Stomach smooth muscle (tissue), 2 donors: ENCODE measurements around the gene ATP6V0C.

Experiments used
- H3K27ac ChIP-seq: one replicate; pipeline ENCODE4 v1.7.0; 2013; ENCODE audit warnings: mild to moderate bottlenecking, low read length, inconsistent platforms
- H3K27me3 ChIP-seq, 2 donors: one replicate each; pipeline ENCODE4 v1.7.0; 2013; ENCODE audit warnings: low read length in 2 of 2; ENCODE audit not compliant: insufficient read depth in 2 of 2, control insufficient read depth in 1 of 2
- H3K36me3 ChIP-seq, 2 donors: one replicate each; pipeline ENCODE4 v1.7.0; 2013; ENCODE audit warnings: low read length in 2 of 2; ENCODE audit not compliant: control insufficient read depth in 2 of 2, insufficient read depth in 2 of 2
- H3K4me1 ChIP-seq: one replicate; pipeline ENCODE4 v1.7.0; 2013; ENCODE audit warnings: low read length; ENCODE audit not compliant: control insufficient read depth, insufficient read depth
- H3K4me3 ChIP-seq, 2 donors: one replicate each; pipeline ENCODE4 v1.7.0; 2013; ENCODE audit warnings: low read length in 2 of 2
- H3K9ac ChIP-seq, 2 donors: one replicate each; pipeline ENCODE4 v1.7.0; 2013; ENCODE audit warnings: low read length in 2 of 2, mild to moderate bottlenecking in 1 of 2
- H3K9me3 ChIP-seq, 2 donors: one replicate each; pipeline ENCODE4 v1.7.0; 2013; ENCODE audit warnings: low read length in 2 of 2; ENCODE audit not compliant: control insufficient read depth in 2 of 2
- donor health status: healthy.
- donor health status: Pancreatic carcinoma.

Gene ATP6V0C

DNA sequence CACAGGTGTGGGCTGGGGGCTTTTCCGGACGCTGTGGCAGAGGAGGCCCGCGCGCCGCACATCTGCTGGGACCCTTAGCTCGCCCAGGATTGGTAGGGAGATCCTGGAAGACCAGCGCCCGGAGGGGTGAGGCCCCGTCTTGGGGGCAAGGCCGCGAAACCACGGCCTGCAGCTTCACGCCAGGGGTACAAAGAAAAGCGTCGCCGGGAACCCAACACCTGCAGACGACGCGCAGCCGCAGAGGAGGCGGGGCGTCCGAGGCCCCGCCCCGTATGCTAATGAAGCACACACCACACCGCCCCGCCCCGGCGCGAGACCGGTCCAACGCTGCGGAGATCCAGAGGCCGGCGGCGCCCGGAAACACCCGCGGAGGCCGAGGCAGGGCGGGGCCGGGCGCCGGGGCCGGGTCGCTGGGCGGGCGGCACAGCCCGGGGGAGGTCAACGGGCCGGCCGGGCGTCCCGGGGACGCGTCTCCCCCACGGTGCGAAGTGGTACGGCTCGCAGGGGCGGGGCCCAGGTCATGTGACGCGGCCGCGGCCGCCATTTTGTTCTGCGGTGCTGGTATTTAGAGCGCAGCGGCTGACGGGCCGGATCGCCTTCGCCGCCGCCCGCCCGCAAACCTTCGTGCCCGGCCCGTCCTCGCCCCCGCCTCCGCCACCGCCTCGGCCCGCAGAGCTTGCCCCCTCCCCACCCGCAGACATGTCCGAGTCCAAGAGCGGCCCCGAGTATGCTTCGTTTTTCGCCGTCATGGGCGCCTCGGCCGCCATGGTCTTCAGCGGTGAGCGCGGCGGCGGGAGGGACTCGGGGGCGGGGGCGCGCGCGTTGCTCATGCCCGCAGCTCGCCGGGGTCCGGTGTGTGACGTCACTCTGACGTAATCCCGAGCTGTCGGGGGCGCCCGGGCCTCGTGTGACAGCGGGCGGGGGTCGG lies at the start of gene ATP6V0C:
Gene ATP6V0C (plus strand): TSS at position 548 of the 928 bp plus-strand sequence. CDS start 152 bp downstream, at position 700.
- H3K9ac ChIP-seq: peak within 1 kb of the TSS; percentile 82 to 92
- no peaks in the 10 kb centered on the region for H3K27me3 ChIP-seq
- peaks cover 62% of the 10 kb centered on the region for H3K4me1 ChIP-seq
- peak within 1 kb of the TSS; percentile 91 for H3K27ac ChIP-seq
- H3K9me3 ChIP-seq: no peaks in the 10 kb centered on the region
- H3K36me3 ChIP-seq: no peaks in the 10 kb centered on the region
- peak within 1 kb of the TSS; percentile 92 to 94 for H3K4me3 ChIP-seq

DNA sequence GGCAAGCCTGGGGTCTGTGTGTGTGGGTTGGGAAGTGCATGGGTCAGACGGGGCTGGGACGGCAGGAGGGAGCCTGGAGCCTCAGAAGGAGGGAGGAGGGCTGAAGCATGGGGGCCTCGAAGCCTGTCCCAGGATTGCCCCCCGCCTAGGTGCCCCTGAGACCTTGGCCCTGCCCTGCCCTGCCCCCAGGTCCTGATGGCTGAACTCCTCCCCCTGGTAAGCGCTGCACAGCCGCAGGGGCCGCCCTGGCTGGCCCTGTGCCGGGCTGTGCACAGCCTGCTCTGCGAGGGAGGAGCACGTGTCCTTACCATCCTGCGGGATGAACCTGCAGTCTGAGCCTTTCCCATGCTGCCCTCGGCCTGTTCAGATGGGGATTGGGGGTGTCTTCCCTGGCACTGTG lies 49.4 kb upstream of the ATP6V0C start:
- Histone ChIP-seq H3K4me3 (no peak overlapping the region), H3K9ac (no peak overlapping the region), H3K27me3 (peaks cover 3 to 4% of the 10 kb centered on the region in 2 donors), H3K27ac (no peak overlapping the region), H3K4me1 (peaks cover 30% of the 10 kb centered on the region), H3K36me3 (no peaks in the 10 kb centered on the region), H3K9me3 (no peaks in the 10 kb centered on the region)

DNA sequence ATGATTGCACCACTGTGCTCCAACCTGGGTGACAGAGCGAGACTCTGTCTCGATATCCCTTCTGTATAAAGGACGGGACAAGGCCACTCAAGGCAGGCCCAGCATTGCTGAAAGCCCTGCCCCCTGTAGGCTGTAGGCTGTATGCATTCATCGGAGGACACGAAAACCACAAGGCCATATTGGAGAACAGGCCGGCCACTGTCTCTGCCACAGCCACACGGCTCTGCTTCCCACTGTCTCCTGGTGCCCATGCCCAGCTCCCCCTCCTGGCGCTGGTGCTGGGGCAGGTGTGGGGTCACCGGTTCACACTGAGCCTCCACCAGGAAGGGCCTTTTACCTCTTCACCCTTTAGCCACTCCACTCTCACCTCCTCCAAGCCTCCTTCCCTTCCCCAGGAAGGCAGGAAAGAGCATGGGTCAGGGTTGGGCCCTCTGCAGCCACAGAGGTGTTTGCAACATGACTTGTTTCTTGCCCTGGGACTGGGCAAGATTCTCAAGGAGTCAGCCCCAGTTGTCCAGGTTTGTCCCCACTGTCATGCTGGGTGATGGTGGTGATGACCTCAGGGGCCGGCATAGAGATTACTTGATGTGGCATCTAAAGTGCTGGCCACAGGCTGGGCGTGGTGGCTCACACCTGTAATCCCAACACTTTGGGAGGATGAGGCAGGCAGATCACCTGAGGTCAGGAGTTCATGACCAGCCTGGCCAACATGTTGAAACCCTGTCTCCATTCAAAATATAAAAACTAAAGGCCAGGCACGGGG lies 47.9 kb upstream of the ATP6V0C start:
- no peak overlapping the region for H3K4me3 ChIP-seq
- no peaks in the 10 kb centered on the region for H3K36me3 ChIP-seq
- no peak overlapping the region for H3K27ac ChIP-seq
- no peak overlapping the region for H3K9ac ChIP-seq
- peaks cover 17 to 19% of the 10 kb centered on the region in 2 donors for H3K27me3 ChIP-seq
- H3K4me1 ChIP-seq: peaks cover 26% of the 10 kb centered on the region
- no peaks in the 10 kb centered on the region for H3K9me3 ChIP-seq

DNA sequence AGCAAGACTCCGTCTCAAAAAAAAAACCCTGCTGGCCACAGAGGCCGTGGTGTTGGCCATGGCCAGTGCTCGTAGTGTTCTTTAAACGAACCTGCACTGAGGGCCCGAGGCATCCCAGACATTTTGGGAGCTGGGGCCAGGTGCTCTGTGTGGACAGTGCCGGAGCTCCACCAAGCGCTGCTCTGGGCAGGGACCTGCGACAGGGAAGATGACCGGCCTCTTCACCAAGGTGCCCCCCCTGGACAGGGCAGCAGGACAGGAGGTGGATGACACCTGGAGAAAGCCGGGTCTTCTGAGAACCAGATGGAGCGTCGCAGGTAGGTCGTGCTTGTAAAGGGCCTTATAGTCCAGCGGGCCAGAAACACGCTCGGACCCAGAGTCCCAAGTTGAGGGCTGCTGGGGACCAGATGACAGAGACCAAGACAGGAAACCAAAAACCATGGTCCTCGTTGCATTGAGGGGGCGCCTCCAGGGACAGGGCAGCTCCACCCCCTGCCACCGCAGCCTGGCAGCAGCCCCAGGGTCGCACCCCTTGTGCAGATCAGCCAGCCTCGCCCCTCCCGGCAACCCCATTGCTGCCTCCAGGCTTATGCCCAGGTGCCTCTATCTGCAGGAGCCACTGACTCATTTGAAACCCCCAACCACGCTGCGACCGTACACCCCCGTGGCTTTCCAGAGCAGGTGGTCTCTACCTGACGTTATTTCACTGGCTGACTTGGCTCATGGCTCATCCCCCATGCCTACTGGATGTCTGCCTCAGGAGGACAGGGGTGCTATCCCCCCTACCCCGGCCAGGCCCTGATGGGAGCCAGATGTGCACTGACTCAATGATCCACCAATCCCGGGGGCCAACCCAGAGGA lies 46.9 kb upstream of the ATP6V0C start:
- Histone ChIP-seq H3K9ac (no peak overlapping the region), H3K4me1 (peaks cover 37% of the 10 kb centered on the region), H3K4me3 (peak overlapping the region; percentile 43 to 73), H3K36me3 (no peaks in the 10 kb centered on the region), H3K27me3 (peaks cover 17 to 28% of the 10 kb centered on the region in 2 donors), H3K27ac (no peak overlapping the region), H3K9me3 (no peaks in the 10 kb centered on the region)

DNA sequence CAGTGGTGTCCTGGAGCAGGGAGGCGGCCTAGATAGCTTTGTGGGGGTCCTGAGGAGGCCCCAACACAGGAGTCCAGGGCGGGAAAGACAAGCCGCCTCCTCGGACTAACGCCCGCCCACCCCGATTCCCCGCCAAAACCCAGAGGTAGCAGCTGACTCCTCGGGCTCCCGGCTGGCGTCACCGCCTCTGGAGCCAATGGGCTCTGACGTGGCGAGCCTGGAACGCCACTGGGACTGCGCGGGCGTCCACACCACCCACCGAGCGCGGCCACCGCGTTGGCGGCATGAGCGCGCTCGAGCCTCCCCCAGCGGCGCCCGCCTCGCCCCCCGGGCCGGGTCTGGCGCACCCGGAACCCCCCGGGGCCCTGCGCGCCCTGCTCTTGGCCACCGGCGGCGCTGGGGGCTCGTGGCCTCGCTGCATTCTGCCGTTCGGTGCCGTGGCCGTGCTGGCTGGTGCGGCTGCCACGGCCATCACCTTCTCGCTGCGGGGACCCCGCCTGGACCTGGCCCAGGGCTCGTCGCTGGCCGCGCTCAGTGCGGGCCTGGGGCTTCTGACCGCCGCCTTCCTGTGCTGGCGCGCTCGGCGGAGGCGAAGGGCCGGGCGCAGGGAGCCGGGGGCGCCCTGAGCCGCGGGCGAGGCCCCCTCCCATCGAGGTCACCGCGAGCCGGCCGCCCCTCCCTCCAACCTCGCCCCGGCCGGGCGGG lies 46.1 kb upstream of the ATP6V0C start:
- H3K27me3 ChIP-seq: peaks cover 24 to 35% of the 10 kb centered on the region in 2 donors
- H3K27ac ChIP-seq: no peak overlapping the region
- no peaks in the 10 kb centered on the region for H3K36me3 ChIP-seq
- no peaks in the 10 kb centered on the region for H3K9me3 ChIP-seq
- H3K9ac ChIP-seq: peak overlapping the region in 1 of 2 donors; percentile 44
- peaks cover 42% of the 10 kb centered on the region for H3K4me1 ChIP-seq
- peak overlapping the region; percentile 62 to 73 for H3K4me3 ChIP-seq

DNA sequence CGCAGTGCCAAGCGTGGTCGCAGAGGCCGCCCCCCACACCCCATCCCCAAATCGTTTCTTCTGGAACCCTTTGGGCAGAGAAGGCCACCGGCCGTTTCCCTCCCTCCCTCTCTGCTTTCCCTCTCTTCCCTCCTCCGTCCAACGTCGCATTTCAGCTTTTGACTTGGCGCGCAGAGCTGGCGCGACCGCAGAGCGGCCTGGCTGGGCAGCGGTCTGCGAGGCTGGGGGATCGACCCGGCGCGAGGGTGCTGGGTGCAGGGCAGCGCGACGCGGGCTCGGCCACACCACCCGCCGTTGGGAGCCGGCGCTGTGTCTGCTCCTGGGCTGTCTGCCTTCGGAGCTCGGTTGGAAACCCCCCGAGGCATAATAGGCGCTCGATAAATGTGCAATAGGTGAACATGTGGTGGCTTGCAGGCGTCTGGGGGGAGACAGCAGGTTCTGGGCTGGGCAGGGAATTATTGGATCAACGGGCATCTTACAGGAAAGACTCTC lies 45.5 kb upstream of the ATP6V0C start:
- peak overlapping the region in 1 of 2 donors; percentile 44 for H3K9ac ChIP-seq
- no peaks in the 10 kb centered on the region for H3K9me3 ChIP-seq
- H3K4me3 ChIP-seq: peak overlapping the region; percentile 62 to 73
- peaks cover 44% of the 10 kb centered on the region for H3K4me1 ChIP-seq
- H3K27me3 ChIP-seq: peaks cover 28 to 41% of the 10 kb centered on the region in 2 donors
- no peaks in the 10 kb centered on the region for H3K36me3 ChIP-seq
- no peak overlapping the region for H3K27ac ChIP-seq

DNA sequence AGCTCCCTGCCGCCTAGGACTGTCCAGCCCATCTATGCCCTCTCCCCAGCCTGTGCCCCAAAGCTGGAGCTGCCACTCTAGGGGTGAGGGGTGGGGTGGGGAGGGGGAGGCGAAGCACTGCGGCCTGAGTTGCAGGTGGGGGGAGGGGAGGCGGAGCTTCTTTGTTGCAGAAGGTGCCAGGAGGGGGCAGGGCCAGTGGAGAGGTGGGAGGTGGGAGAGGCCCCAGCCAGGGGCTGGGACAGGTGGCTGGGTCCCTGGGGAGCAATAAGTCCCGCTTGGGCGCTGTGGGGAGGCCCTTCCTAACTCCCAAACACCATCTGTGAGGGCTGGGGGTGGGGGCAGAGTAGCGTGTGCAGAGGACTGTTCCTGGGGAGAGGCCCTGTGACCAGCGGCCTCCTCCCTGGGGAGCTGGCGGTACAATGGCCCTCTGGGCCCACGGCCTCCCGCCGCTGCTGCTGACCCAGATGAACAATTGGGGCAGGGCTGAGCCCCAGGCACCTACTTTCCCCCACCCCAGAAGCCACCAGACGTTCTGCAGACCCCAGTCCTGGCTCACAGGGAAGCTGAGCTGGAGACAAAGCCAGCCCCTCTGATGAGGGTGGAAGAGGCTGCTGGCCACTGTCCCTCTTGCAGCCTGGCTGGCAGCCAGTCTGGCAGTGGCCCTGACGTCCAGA lies 44.9 kb upstream of the ATP6V0C start:
- Histone ChIP-seq H3K9ac (no peak overlapping the region), H3K9me3 (no peaks in the 10 kb centered on the region), H3K4me3 (peak overlapping the region in 1 of 2 donors; percentile 73), H3K27ac (no peak overlapping the region), H3K27me3 (peaks cover 28 to 41% of the 10 kb centered on the region in 2 donors), H3K4me1 (peaks cover 49% of the 10 kb centered on the region), H3K36me3 (no peaks in the 10 kb centered on the region)

DNA sequence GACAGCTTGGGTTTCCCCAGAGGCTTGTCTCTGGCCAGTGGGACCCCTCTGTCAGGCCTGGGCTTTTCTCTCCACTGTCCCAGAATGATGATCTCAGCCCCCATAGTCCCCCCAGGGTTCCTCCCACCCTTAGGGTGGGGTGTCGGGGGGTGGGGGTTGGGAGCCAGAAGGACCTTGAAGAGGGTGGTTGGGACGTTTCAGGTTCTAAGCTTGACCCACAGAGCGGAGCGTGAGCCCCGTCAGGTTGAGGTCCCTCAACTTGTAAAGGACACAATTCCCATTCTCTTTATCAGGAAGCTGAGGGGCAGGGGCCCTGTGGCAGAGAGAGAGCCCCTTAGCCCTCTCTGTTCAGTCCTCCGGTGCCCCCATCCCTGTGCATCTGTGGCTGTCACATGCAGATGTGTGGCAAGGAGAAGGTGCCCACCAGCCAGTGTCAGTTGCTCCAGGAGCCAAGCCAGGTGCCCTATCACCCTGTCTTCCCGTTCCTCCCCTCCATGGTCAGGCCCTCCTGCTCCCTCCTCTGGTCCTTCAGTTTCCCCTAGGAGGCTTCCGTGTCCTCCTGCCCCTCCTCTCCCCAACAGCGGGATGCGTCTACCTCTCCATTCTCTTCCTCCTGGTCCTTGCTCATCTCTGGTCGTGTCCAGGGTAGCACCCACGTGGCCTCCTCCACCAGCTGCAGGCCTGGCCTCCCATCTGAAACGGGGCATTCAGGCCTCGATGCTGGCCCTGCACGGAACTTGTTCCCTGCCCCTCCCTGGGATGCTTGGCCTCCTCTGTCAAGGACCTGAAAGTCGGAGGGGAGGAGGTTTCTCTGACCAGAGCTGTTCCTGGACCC lies 44.1 kb upstream of the ATP6V0C start:
- no peak overlapping the region for H3K27ac ChIP-seq
- no peaks in the 10 kb centered on the region for H3K36me3 ChIP-seq
- no peak overlapping the region for H3K4me3 ChIP-seq
- H3K9me3 ChIP-seq: no peaks in the 10 kb centered on the region
- H3K27me3 ChIP-seq: peaks cover 28 to 41% of the 10 kb centered on the region in 2 donors
- H3K4me1 ChIP-seq: peaks cover 56% of the 10 kb centered on the region
- no peak overlapping the region for H3K9ac ChIP-seq

DNA sequence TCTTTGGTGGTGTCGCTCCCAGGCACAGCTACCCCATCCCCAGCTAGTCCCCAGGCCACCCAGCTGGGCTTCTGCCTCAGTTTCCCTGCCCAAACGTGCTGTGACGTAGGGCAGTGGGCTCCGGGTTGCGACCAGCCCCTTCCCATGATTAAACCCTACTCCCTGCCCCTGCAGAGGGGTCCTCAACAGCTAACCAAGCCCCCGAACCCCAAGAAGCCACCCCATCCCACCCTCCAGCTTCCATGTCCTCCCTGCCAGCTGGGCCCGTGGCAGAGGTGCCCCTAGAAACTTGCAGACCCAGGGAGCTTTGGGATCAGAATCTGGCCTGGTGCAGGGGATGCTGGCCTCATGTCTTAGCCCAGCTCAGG lies 43.5 kb upstream of the ATP6V0C start:
- Histone ChIP-seq H3K4me1 (peaks cover 58% of the 10 kb centered on the region), H3K36me3 (no peaks in the 10 kb centered on the region), H3K27ac (no peak overlapping the region), H3K27me3 (peaks cover 28 to 41% of the 10 kb centered on the region in 2 donors), H3K9ac (no peak overlapping the region), H3K9me3 (no peaks in the 10 kb centered on the region), H3K4me3 (no peak overlapping the region)
